Measurements from ENCODE around the gene ATAD3A.

The ATAD3A gene

DNA sequence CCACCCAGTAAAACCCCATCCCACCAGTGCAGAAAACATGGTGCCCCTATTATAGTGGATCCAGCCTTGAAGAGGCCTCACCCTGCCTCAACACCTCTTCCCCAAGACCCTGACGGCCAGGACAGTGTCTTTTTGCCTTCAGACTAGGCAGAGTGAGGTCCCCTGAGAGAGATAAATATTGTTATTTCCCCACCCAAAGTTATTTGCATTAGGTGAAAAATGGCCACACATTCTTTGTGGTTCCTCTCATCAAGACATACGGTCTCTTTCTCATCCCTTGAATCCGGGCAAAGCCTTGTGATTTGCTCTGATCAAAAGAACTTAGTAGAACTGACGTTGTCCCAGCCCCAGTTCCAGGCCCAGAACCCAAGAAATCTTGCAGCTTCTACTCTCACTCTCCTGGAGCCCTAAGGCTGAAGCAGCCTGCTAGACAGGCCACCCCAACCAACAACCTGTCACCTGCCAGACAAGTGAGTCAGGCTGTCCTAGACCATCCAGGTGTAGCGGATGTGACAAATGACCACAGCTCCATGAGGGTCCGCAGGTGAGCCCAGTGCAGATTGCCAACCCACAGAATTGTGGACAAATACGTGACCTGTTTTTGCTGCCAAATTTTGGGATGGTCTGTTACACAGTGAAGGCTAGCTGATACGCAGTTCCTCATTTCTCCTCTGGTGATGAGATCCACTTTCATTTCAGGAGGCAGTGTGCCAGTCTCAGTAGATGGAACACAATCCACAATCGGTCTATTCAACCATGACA, 70.8 kb downstream of the ATAD3A start:
- DNase-seq (ENCODE audit: low spot score) = no peak

DNA sequence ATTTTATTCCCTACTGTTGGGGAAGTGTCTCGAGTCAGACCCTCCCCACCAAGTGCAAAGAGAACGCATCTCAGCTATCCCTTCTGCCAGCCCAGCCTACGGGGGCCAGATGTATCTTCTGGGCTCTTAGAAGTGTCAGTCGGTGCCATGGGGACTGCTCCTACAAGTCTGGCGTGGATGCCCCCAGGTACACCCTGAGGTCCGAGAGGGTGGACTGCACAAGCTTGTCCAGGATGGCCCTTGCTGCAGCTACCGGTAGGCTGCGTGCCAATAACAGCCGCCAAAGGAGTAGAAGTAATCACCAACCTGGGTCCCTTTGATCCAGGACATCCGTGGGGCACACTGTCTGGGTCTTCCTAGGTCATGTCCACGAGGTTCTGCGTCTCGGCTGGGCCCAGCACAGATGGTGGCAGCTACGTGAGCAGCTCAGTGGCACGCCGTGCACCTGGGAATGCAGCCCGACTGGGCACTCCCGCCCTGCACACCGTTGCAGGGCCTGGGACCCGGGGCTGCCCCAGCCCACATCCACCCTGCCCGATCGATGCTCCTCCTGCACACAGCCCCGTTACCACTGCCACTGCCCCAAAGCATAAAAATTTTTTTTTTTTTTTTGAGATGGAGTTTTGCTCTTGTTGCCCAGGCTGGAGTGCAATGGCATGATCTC, 71.5 kb downstream of the ATAD3A start:
- DNase-seq (ENCODE audit: low spot score) = no peak
